GM19463 (cell line): ENCODE data around the gene BIRC5.
"Not testable (repeated sequence)": the region's sequence is repeated elsewhere in the genome, so short reads cannot be mapped to it uniquely, and the experiment has no call there.

Experiments used
- ATAC-seq: cut with Tn5 transposase; IDR thresholded peaks from one replicate; pipeline ENCODE4 v1.9.1; 2021; ENCODE audit warnings: mild to moderate bottlenecking, moderate library complexity; ENCODE audit not compliant: unreplicated experiment

Gene BIRC5

DNA sequence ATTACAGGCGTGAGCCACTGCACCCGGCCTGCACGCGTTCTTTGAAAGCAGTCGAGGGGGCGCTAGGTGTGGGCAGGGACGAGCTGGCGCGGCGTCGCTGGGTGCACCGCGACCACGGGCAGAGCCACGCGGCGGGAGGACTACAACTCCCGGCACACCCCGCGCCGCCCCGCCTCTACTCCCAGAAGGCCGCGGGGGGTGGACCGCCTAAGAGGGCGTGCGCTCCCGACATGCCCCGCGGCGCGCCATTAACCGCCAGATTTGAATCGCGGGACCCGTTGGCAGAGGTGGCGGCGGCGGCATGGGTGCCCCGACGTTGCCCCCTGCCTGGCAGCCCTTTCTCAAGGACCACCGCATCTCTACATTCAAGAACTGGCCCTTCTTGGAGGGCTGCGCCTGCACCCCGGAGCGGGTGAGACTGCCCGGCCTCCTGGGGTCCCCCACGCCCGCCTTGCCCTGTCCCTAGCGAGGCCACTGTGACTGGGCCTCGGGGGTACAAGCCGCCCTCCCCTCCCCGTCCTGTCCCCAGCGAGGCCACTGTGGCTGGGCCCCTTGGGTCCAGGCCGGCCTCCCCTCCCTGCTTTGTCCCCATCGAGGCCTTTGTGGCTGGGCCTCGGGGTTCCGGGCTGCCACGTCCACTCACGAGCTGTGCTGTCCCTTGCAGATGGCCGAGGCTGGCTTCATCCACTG is at the start of gene BIRC5:
Gene BIRC5 (plus strand): TSS at position 238 of the 690 bp plus-strand sequence. CDS start 64 bp downstream, at position 302.
- peak; percentile 76 for ATAC-seq

DNA sequence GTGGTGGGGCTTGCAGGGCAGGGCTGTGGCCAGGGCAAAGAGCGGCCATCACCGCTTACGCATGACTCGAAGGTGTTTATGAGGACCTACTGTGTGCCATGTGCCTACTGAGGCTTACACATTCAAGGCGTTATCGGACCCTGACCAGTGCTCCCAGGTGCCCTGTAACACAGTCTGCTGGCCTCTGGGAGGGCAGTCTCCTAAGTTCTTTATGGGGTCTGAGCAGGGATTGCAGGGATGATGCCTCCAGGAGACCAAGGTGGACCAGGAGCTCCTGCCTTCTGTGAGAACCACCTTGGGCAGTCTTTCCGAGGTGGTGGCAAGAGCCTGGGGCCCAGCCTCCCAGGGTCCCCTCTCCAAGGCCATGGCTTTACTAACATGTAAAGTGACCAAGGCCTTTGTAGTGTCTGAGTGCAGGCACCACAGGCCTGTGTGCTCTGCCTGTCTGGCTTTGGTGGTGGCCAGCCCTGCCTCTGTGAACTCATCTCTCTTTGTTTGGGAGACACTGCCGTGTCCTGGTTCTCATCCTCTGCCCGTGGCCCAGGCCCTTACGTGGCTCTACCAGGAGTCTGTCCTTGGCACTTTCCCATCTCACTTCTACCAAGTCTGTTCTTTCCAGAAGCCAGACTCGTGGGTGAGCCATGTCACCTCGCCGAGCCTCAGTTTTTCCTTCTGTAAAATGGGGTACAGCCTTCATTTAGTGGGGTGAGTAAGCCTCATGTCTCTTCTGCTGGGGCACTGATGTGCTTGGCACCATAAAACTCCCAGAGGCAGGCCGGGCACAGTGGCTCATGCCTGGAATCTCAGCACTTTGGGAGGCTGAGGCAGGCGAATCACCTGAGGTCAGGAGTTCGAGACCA is 49.1 kb upstream of the BIRC5 start:
- no peak for ATAC-seq

DNA sequence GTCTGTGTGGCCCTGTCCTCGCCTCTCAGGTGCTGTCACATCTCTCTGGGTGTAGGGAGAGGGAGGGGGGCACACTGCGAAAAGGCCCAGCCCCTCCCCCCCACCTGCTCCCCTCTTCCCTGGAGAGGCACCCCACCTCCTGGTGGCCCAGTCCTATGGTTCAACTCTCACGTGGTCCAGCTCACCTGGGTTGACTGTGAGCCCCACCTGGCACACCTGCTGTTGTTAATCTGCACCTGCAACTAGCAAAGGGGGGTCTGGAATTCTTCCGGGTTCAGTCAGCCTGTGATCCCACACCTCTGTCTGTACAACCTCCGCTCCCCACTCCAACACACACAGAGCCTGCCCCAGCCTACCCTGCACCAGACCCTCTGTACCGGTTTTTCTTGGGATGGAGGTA is 47.6 kb upstream of the BIRC5 start:
- ATAC-seq, result no peak

DNA sequence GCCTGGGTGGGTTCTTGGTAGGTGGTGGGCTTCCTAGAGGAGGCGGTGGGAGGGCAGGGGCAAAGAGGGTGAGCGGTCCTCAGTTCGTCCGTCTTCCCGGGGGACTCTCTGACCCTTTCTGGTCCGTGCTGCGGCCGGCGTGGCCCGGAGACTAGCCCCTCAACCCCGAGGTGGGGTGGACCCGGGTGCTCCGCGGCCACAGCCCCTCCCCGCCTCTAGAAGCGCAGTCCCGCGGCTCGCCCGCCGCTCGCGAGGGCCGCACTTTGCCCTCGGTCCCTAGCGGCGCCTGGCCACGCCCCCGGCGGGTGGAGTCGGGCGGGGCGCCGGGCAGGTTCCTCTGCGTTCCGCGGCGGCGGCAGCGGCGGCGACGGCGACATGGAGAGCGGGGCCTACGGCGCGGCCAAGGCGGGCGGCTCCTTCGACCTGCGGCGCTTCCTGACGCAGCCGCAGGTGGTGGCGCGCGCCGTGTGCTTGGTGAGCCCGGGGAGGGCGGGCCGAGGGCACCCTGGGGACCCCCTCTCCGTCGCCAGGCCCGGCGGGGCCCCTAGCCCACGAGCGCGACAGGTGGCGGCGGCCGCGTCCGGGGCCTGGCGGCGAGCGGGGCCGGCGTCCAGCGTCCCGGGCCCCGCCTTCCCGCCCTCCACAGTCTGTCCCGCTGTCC is 45.7 kb upstream of the BIRC5 start, which contains the start of gene SYNGR2:
Gene SYNGR2 (plus strand): TSS at position 340 of the 661 bp plus-strand sequence. CDS start 36 bp downstream, at position 376.
- peak; percentile 57 for ATAC-seq

GRCh38 chr17:78168903-78169793 is 44.9 kb upstream of the BIRC5 start:
- ATAC-seq, result peak; percentile 34

GRCh38 chr17:78170692-78171590 is 43.1 kb upstream of the BIRC5 start:
- no peak for ATAC-seq

DNA sequence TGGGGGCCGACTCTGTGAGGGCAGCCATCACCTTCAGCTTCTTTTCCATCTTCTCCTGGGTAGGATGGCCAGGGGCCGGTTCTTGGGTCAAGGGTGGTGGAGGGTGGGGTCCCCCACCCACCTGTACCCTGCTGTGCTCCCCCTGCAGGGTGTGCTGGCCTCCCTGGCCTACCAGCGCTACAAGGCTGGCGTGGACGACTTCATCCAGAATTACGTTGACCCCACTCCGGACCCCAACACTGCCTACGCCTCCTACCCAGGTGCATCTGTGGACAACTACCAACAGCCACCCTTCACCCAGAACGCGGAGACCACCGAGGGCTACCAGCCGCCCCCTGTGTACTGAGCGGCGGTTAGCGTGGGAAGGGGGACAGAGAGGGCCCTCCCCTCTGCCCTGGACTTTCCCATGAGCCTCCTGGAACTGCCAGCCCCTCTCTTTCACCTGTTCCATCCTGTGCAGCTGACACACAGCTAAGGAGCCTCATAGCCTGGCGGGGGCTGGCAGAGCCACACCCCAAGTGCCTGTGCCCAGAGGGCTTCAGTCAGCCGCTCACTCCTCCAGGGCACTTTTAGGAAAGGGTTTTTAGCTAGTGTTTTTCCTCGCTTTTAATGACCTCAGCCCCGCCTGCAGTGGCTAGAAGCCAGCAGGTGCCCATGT is 42.3 kb upstream of the BIRC5 start:
- ATAC-seq, result not testable (repeated sequence)

GRCh38 chr17:78172249-78173051 is 41.6 kb upstream of the BIRC5 start:
- ATAC-seq, result no peak

DNA sequence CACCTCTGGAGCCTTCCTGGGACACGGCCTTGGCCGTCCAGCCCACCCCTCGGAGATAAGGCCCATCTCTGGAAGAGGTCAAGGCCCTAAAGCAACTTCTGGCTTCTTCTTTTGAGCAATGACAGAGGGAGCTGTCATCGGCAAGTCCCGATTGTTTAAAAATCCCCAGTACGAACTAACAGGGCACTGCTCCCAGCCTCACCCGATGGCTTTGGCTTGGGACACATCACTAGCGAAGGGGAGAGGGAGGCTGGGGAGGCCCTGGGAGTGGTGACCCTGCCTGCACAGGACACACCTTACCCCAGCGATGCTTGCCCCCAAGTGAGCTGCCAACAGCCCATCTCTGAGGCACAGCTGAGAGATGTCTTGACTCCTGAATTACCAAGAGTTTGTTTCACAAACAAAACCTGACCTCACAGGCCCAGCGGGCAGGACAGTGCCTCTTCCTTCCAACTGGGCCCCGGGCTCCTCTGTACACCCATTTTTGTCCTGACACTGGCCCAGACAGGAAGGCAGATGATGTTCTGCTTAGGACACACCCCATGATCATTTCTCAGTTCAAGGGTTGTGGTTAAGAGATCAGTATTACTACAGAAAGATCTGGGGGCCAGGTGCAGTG is 40.8 kb upstream of the BIRC5 start:
- ATAC-seq, result no peak

GRCh38 chr17:78174346-78174869 is 39.6 kb upstream of the BIRC5 start:
- no peak for ATAC-seq

- ATAC-seq, result no peak
Measured at GRCh38 chr17:78174870-78175642, 39.0 kb upstream of the BIRC5 start.

DNA sequence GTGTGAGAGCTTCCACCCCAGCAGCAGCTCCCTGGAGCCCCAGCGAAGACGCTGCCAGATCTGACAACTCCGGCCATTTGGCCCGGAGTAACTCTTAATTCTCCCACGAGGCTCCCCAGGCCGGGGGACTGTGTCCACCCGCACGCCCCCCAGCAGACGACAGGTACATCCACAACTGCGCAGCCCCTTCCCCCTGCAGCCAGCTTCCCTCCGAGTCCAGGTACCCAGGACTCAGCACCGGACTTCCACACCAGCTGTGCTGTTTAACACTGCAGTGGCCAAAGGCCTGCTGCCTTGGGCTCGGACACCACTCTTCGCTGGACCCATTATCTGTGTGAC is 38.4 kb upstream of the BIRC5 start:
- ATAC-seq, result no peak

DNA sequence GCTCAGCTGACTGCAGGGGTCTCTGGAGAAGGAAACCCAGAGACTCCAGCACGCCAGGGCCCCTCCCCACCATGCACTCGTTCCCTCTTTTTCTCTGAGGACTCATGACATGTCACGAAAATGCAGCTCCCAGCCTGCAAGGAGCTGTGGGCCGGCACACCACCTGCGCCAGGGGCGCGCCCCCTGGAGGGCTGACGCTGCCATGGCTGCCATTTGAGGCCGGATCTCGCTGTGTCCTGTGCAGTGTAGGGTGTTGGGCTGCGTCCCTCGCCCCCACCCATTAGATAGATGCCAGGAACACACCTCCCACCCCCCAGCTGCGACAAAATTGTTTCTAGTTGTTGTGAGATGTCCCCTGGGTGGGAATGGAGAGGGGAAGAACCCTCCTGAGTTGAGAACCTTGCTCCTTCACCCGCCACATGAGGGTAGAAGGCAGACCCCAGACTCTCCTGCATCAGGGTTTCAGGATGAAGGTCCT is 37.5 kb upstream of the BIRC5 start:
- ATAC-seq, result peak; percentile 38

- no peak for ATAC-seq
Measured at GRCh38 chr17:78179372-78179771, 34.7 kb upstream of the BIRC5 start.

- ATAC-seq, result no peak
Measured at GRCh38 chr17:78180083-78180482, 34.0 kb upstream of the BIRC5 start.

GRCh38 chr17:78180508-78180907 is 33.5 kb upstream of the BIRC5 start:
- no peak for ATAC-seq

DNA sequence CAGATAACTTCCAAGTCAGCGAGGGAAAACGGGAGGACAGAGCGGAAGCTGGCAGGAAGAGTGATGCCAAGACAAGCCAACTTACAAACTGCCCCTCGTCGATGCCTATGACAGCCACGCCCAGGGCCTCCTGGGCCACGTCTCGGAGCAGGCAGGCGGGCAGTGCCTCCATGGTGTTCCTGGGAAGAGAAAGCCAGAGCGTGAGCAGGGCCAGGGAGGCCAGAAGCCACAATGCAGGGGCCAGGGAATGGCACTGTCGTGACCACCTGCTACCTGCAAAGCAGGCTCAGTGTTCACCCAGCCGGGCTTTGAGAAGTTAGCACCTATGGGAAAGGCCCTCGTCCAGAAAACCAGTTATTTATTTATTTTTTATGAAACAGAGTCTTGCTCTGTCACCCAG is 31.5 kb upstream of the BIRC5 start:
- ATAC-seq, result no peak
